GM12874 (cell line): ENCODE measurements around the gene RGSL1.
A peak's percentile ranks its signal among the peaks of the same experiment; 100 is the strongest.

ENCODE experiments used
- TF ChIP-seq, protein P1 (sequence below): IDR thresholded peaks from 2 replicates; pipeline ENCODE4 v1.5.1; 2011; ENCODE audit warnings: low read depth, mild to moderate bottlenecking, control low read depth, low read length, moderate library complexity; ENCODE audit not compliant: insufficient read depth

RGSL1 gene

DNA sequence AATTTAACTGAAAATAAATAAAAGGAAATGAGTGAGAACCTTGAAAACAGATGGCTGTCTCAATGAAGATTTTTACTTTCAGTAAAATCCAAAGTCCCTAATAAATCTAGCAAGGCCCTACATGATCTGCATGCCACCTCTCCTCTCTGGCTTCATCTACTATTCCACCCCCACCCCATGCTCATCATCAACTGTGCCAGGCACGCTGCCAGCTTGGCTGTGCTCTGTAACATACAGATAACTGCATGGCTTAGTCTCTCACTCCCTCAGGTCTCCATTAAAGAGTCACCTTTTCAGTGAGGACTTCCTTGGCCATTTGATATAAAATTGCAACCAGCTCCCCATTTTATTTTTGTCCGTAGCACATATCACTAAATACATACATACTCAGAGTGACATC, 26.7 kb downstream of the RGSL1 start:
- TF ChIP-seq, protein P1, sequence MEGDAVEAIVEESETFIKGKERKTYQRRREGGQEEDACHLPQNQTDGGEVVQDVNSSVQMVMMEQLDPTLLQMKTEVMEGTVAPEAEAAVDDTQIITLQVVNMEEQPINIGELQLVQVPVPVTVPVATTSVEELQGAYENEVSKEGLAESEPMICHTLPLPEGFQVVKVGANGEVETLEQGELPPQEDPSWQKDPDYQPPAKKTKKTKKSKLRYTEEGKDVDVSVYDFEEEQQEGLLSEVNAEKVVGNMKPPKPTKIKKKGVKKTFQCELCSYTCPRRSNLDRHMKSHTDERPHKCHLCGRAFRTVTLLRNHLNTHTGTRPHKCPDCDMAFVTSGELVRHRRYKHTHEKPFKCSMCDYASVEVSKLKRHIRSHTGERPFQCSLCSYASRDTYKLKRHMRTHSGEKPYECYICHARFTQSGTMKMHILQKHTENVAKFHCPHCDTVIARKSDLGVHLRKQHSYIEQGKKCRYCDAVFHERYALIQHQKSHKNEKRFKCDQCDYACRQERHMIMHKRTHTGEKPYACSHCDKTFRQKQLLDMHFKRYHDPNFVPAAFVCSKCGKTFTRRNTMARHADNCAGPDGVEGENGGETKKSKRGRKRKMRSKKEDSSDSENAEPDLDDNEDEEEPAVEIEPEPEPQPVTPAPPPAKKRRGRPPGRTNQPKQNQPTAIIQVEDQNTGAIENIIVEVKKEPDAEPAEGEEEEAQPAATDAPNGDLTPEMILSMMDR: no peak

DNA sequence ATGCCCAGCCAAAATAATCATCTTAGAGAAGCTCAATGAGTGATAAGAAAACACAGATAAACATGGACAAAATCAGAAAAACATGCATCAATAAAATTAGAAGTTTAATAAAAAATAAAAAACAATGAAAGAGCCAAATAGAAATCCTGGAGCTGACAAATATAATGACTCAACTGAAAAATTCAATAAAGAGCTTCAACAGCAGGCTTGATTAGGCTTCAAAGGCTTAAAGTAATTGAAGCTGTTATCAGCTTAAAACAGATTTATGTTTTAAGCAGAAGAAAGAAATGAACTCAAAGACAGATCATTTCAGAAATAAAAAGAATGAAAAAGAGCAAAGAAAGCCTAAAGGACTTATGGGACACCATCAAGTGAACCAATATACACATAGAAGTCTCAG, 28.3 kb downstream of the RGSL1 start:
- TF ChIP-seq, protein P1: no peak

DNA sequence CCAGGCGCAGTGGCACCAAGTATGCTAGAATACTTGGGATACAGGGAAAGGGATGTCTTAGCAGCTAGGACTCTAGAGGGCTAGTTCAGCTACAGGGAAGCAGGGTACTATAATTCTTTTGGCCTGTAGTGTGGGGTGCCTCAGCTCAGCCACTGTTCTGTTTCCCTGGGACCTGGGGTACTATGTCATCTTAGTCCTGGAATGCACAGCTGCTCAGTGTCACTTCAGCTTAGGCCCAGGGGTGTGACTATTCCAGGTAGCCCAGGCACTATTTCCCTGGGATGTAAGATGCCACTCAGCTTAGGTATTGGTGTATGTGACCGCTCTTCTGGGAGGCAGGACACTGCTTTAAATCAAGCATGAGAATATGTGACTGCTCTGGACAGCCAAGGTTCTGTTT, 34.1 kb downstream of the RGSL1 start:
- TF ChIP-seq, protein P1: no peak

DNA sequence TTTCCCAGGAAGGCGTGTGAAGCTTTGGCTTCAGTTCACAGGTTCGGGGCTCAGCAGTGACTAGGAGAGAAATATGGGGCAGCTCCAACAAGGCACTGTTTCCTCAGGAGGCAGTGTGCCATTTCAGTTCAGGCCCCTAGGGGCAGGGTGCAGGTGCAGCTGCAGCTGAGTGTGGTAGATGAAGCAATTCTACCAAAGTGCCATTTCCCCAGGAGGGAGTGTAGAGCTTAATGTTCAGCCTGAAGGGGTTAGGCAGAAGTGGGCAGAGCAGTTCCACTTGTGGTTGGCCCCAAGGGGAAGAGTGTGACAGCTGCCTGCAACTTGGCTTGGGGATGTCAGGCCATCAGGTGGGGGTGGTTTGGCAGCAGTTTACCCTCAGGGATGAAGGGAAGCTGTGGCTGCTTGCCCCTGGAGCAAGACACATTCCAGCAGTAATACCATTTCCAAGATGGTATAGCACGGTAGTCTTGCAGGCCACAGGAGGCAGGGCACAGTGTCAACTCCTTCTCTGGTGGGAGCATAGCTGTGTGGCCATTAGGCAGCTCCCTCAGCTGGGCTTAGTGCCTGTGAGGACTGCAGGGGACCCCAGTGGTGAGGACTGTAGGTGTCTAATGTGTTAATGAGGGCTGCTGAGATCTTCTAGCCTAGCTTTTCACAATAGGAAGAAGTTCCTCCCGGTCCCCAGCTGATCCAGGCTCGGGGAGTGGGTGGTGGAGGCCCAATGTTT, 34.7 kb downstream of the RGSL1 start:
- TF ChIP-seq, protein P1: peak; percentile 68

DNA sequence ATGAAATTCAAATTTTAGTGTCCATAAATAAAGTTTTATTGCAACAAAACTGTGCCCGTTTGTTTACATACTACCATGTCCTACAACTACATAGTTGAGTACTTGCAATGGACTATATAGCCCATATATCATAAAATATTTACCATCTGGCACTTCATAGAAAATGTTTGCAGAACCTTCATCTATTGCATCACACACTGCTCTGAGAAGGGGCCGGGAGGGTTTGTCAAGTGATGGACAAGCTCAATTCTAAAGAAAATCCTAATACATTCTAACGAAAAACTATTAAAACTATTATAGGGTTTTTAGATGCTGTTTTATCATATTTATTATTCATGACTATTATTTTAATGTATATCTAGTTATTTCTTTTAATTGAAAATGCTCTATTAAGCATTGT, 35.9 kb downstream of the RGSL1 start:
- TF ChIP-seq, protein P1: no peak

DNA sequence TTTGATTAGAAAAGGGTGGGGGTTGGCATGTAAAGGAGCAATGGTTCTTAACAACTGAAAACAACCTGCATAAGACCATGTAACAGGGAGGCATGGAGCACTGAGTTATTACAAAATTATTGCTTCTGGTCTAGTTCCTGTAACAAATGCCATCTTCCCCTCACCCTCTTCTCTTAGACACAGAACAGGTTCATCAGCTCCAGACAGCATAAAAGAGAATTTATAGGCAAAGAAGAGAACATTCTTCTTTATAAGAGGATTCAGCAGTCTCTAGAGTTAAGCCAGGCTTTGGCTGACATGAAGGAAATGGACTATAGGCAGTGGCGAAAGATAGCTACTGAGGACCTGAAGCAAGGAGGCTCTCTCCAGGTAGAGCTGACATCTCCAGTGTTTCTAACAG, 38.9 kb downstream of the RGSL1 start:
- TF ChIP-seq, protein P1: no peak

DNA sequence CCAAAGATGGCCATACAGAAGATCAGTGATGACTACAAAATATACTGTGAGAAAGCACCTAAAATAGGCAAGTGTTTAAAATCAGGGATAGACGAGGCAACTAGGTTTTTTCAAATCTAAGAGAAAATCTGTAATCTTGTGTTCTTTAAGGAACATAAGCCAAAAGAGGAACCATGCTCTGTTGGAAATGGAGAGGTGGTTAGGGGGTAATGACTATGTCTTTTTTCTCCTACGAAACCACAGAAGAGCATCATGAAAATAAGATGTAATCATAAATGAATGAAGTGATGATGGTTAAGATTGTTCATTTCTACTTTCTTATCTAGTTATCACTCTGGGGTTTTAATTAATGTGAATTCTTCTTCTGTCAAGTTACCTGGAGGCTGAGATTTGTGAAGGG, 43.1 kb downstream of the RGSL1 start:
- TF ChIP-seq, protein P1: no peak
